Measurements from ENCODE around the gene AFAP1. TPM values are rescaled to one million over a fixed set of nuclear protein-coding genes. Genes with fewer than 3 reads are reported as not detected.

The AFAP1 gene
- total RNA-seq, 1 donor from 2014 or later: 6.7 TPM

GRCh38 chr4:7739918-7740865 is 199.5 kb downstream of the AFAP1 start:
- H3K9ac ChIP-seq: no peak overlapping the region
- no peak for TF ChIP-seq EZH2phosphoT487 (IDR thresholded peaks at IDR 0.05)
- no peak for TF ChIP-seq EZH2 (IDR thresholded peaks at IDR 0.05)
- TF ChIP-seq CTCF (IDR thresholded peaks at IDR 0.05): no peak
- H3K4me3 ChIP-seq: no peak overlapping the region
- H3F3A ChIP-seq (ENCODE audit: low read depth): no peaks in the 10 kb centered on the region
- DNase-seq (ENCODE audit: low spot score): no peak
- H3K9me3 ChIP-seq (ENCODE audit: low read depth): no peaks in the 10 kb centered on the region
- H3K36me3 Mint-ChIP-seq: peaks cover 2% of the 10 kb centered on the region
- no peaks in the 10 kb centered on the region for H3K79me2 ChIP-seq (ENCODE audit: low read depth)
- no peak overlapping the region for H3K27ac Mint-ChIP-seq
- H3K27ac ChIP-seq: no peak overlapping the region
- no peaks in the 10 kb centered on the region for H3K27me3 ChIP-seq
- peaks cover 5% of the 10 kb centered on the region for H3K27me3 Mint-ChIP-seq (ENCODE audit: insufficient read depth, low read depth)
- H3K4me1 Mint-ChIP-seq: peaks cover 5% of the 10 kb centered on the region
- no peaks in the 10 kb centered on the region for H3K4me1 ChIP-seq
- H3K4me3 Mint-ChIP-seq: no peak overlapping the region
- no peaks in the 10 kb centered on the region for H4K20me1 ChIP-seq (ENCODE audit: low read depth)
- no peaks in the 10 kb centered on the region for H3K36me3 ChIP-seq
- peaks cover 1% of the 10 kb centered on the region for H3K9me3 Mint-ChIP-seq
- no peak overlapping the region for H3K4me2 ChIP-seq
- no peak overlapping the region for H2AFZ ChIP-seq (replicated peaks)

- Histone ChIP-seq H4K20me1 (ENCODE audit: low read depth) (no peaks in the 10 kb centered on the region), H3K4me1 (no peaks in the 10 kb centered on the region), H3K27ac (no peak overlapping the region), H3K4me3 (no peak overlapping the region), H3K4me2 (no peak overlapping the region), H2AFZ (replicated peaks) (no peak overlapping the region), H3K79me2 (ENCODE audit: low read depth) (no peaks in the 10 kb centered on the region), H3F3A (ENCODE audit: low read depth) (no peaks in the 10 kb centered on the region), H3K9ac (no peak overlapping the region), H3K27me3 (no peaks in the 10 kb centered on the region), H3K36me3 (no peaks in the 10 kb centered on the region), H3K9me3 (ENCODE audit: low read depth) (no peaks in the 10 kb centered on the region)
- Mint-ChIP-seq H3K27me3 (ENCODE audit: insufficient read depth, low read depth) (peaks cover 5% of the 10 kb centered on the region), H3K4me1 (peaks cover 5% of the 10 kb centered on the region), H3K9me3 (peaks cover 1% of the 10 kb centered on the region), H3K36me3 (peaks cover 2% of the 10 kb centered on the region), H3K4me3 (no peak overlapping the region), H3K27ac (no peak overlapping the region)
- TF ChIP-seq CTCF (IDR thresholded peaks at IDR 0.05) (no peak), EZH2 (IDR thresholded peaks at IDR 0.05) (no peak), EZH2phosphoT487 (IDR thresholded peaks at IDR 0.05) (no peak)
- no peak for DNase-seq (ENCODE audit: low spot score)
These were observed 200.4 kb downstream of the AFAP1 start for GRCh38 chr4:7739077-7739917.

- H3K4me1 Mint-ChIP-seq: peaks cover 5% of the 10 kb centered on the region
- Histone ChIP-seq H3F3A (ENCODE audit: low read depth) (no peaks in the 10 kb centered on the region), H3K9ac (no peak overlapping the region), H3K36me3 (no peaks in the 10 kb centered on the region), H2AFZ (replicated peaks) (no peak overlapping the region), H3K4me1 (no peaks in the 10 kb centered on the region), H3K4me2 (no peak overlapping the region), H3K27me3 (no peaks in the 10 kb centered on the region), H3K27ac (no peak overlapping the region), H3K9me3 (ENCODE audit: low read depth) (no peaks in the 10 kb centered on the region), H3K79me2 (ENCODE audit: low read depth) (no peaks in the 10 kb centered on the region), H3K4me3 (no peak overlapping the region), H4K20me1 (ENCODE audit: low read depth) (no peaks in the 10 kb centered on the region)
- no peak overlapping the region for H3K4me3 Mint-ChIP-seq
- H3K27me3 Mint-ChIP-seq (ENCODE audit: insufficient read depth, low read depth): peaks cover 3% of the 10 kb centered on the region
- H3K9me3 Mint-ChIP-seq: no peaks in the 10 kb centered on the region
- DNase-seq (ENCODE audit: low spot score): no peak
- H3K27ac Mint-ChIP-seq: no peak overlapping the region
- TF ChIP-seq CTCF (IDR thresholded peaks at IDR 0.05): no peak
- TF ChIP-seq EZH2 (IDR thresholded peaks at IDR 0.05): no peak
- TF ChIP-seq EZH2phosphoT487 (IDR thresholded peaks at IDR 0.05): no peak
- H3K36me3 Mint-ChIP-seq: no peaks in the 10 kb centered on the region
These were observed 201.1 kb downstream of the AFAP1 start for GRCh38 chr4:7738458-7739076.

All from neural progenitor cell (in vitro differentiated cells).